ENCODE data around the gene CLEC4G.

Gene CLEC4G

GRCh38 chr19:7698583-7698982 lies 33.3 kb downstream of the CLEC4G start:
- Histone ChIP-seq H3K4me3 (ENCODE audit: insufficient read depth, low read length, poor library complexity, severe bottlenecking) (no peak overlapping the region), H3K4me2 (ENCODE audit: low read depth, low read length, poor library complexity, severe bottlenecking) (no peak overlapping the region), H3F3A (ENCODE audit: insufficient read depth) (no peaks in the 10 kb centered on the region), H2AFZ (ENCODE audit: low read depth, low read length, severe bottlenecking) (no peak overlapping the region), H3K27ac (ENCODE audit: low read depth, low read length) (no peak overlapping the region), H3K27me3 (ENCODE audit: low read length) (no peaks in the 10 kb centered on the region), H4K20me1 (ENCODE audit: low read depth, low read length) (no peaks in the 10 kb centered on the region), H3K9ac (ENCODE audit: low read length) (no peak overlapping the region), H3K9me3 (ENCODE audit: insufficient read depth, low read length) (no peaks in the 10 kb centered on the region), H3K9me2 (replicated peaks; ENCODE audit: insufficient read depth, low read length) (no peaks in the 10 kb centered on the region), H3K36me3 (ENCODE audit: low read length) (no peaks in the 10 kb centered on the region), H3K79me2 (ENCODE audit: insufficient read depth, low read length) (no peaks in the 10 kb centered on the region)
- no peak for TF ChIP-seq CTCF (IDR thresholded peaks at IDR 0.05; ENCODE audit: insufficient read depth, low read length, poor library complexity, severe bottlenecking)
- no peak for TF ChIP-seq EZH2phosphoT487 (conservative IDR thresholded peaks at IDR 0.05; ENCODE audit: low read length)

GRCh38 chr19:7697721-7698287 lies 34.1 kb downstream of the CLEC4G start:
- H3K4me3 ChIP-seq (ENCODE audit: insufficient read depth, low read length, poor library complexity, severe bottlenecking): no peak overlapping the region
- no peaks in the 10 kb centered on the region for H3K36me3 ChIP-seq (ENCODE audit: low read length)
- no peaks in the 10 kb centered on the region for H3K9me2 ChIP-seq (replicated peaks; ENCODE audit: insufficient read depth, low read length)
- H3K79me2 ChIP-seq (ENCODE audit: insufficient read depth, low read length): no peaks in the 10 kb centered on the region
- no peaks in the 10 kb centered on the region for H3K9me3 ChIP-seq (ENCODE audit: insufficient read depth, low read length)
- H3K9ac ChIP-seq (ENCODE audit: low read length): no peak overlapping the region
- H3F3A ChIP-seq (ENCODE audit: insufficient read depth): no peaks in the 10 kb centered on the region
- no peak for TF ChIP-seq EZH2phosphoT487 (conservative IDR thresholded peaks at IDR 0.05; ENCODE audit: low read length)
- no peak for TF ChIP-seq CTCF (IDR thresholded peaks at IDR 0.05; ENCODE audit: insufficient read depth, low read length, poor library complexity, severe bottlenecking)
- no peak overlapping the region for H3K4me2 ChIP-seq (ENCODE audit: low read depth, low read length, poor library complexity, severe bottlenecking)
- no peaks in the 10 kb centered on the region for H3K27me3 ChIP-seq (ENCODE audit: low read length)
- H2AFZ ChIP-seq (ENCODE audit: low read depth, low read length, severe bottlenecking): no peak overlapping the region
- H4K20me1 ChIP-seq (ENCODE audit: low read depth, low read length): no peaks in the 10 kb centered on the region
- H3K27ac ChIP-seq (ENCODE audit: low read depth, low read length): no peak overlapping the region

GRCh38 chr19:7694499-7694898 lies 37.4 kb downstream of the CLEC4G start:
- Histone ChIP-seq H3K36me3 (ENCODE audit: low read length) (no peaks in the 10 kb centered on the region), H3K9me3 (ENCODE audit: insufficient read depth, low read length) (no peaks in the 10 kb centered on the region), H3K27ac (ENCODE audit: low read depth, low read length) (no peak overlapping the region), H3K27me3 (ENCODE audit: low read length) (no peaks in the 10 kb centered on the region), H3K9me2 (replicated peaks; ENCODE audit: insufficient read depth, low read length) (no peaks in the 10 kb centered on the region), H3K79me2 (ENCODE audit: insufficient read depth, low read length) (no peaks in the 10 kb centered on the region), H3K4me3 (ENCODE audit: insufficient read depth, low read length, poor library complexity, severe bottlenecking) (no peak overlapping the region), H3K4me2 (ENCODE audit: low read depth, low read length, poor library complexity, severe bottlenecking) (no peak overlapping the region), H3F3A (ENCODE audit: insufficient read depth) (no peaks in the 10 kb centered on the region), H4K20me1 (ENCODE audit: low read depth, low read length) (no peaks in the 10 kb centered on the region), H3K9ac (ENCODE audit: low read length) (no peak overlapping the region), H2AFZ (ENCODE audit: low read depth, low read length, severe bottlenecking) (no peak overlapping the region)
- TF ChIP-seq EZH2phosphoT487 (conservative IDR thresholded peaks at IDR 0.05; ENCODE audit: low read length) (no peak), CTCF (IDR thresholded peaks at IDR 0.05; ENCODE audit: insufficient read depth, low read length, poor library complexity, severe bottlenecking) (no peak)

Data from SU-DHL-6 (cell line).